Neural cell (in vitro differentiated cells): ENCODE measurements around the gene NELL1.

Experiments
- EP300 ChIP-seq: fragments of 450-650 bp; conservative IDR thresholded peaks from 2 replicates; pipeline ENCODE4 v1.6.1; 2014; ENCODE audit warnings: antibody characterized with exemption, mild to moderate bottlenecking, moderate library complexity; ENCODE audit not compliant: poor library complexity, severe bottlenecking
- EZH2 ChIP-seq: fragments of 200-600, 300-800 bp; shearing (Covaris generic), sonication (generic); IDR thresholded peaks from 2 replicates; pipeline ENCODE4 v1.6.1; 2014; ENCODE audit warnings: antibody characterized with exemption, low read length, borderline replicate concordance, mild to moderate bottlenecking; ENCODE audit not compliant: insufficient read depth, poor library complexity, severe bottlenecking
- MXI1 ChIP-seq: fragments of 450-650 bp; conservative IDR thresholded peaks from 2 replicates; pipeline ENCODE4 v1.6.1; 2014; ENCODE audit warnings: antibody characterized with exemption, mild to moderate bottlenecking; ENCODE audit not compliant: poor library complexity, severe bottlenecking
- POLR2AphosphoS5 ChIP-seq: IDR thresholded peaks from 2 replicates; pipeline ENCODE4 v1.6.1; 2012
- RAD21 ChIP-seq: fragments of 450-650 bp; conservative IDR thresholded peaks from 2 replicates; pipeline ENCODE4 v1.6.1; 2014; ENCODE audit warnings: antibody characterized with exemption, mild to moderate bottlenecking, moderate library complexity
- SMC3 ChIP-seq: fragments of 450-650 bp; conservative IDR thresholded peaks from 2 replicates; pipeline ENCODE4 v1.6.1; 2014; ENCODE audit warnings: antibody characterized with exemption, mild to moderate bottlenecking, moderate library complexity; ENCODE audit not compliant: poor library complexity
- TAF1 ChIP-seq: IDR thresholded peaks from 2 replicates; pipeline ENCODE4 v1.6.1; 2012; ENCODE audit warnings: low read depth
- TF ChIP-seq, protein P1 (sequence below): IDR thresholded peaks from 2 replicates; pipeline ENCODE4 v1.6.1; 2012; ENCODE audit warnings: borderline replicate concordance
- TF ChIP-seq, protein P2 (sequence below): fragments of 450-650 bp; IDR thresholded peaks from 2 replicates; pipeline ENCODE4 v1.5.1; 2014; ENCODE audit warnings: antibody characterized with exemption, mild to moderate bottlenecking, moderate library complexity; ENCODE audit not compliant: poor library complexity, severe bottlenecking

DNA sequence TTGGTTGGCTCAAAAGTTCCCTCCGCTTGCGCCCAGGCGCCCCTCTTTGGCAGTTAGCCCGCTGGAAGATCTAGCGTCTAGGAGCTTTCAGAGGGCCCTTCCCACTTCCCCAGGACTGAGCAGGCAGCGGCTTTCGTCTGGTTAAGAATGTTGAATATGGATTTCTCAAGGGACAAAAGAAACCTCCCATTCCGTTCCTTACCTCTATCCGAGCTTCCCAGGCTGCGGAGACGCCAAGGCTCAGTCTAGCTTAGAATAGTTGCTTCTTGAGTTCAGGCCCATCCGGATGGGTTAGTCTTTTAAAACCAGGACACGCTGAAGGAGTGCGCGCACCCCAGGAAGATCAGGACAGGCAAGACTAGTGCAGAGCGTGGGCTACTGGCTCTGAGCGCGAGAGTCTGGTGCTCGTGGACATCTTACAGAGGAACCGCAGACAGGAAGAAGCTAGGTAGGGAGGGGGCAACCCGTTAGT is 1.6 kb downstream of the NELL1 start:
- no peak for TF ChIP-seq EP300
- TF ChIP-seq, protein P1, sequence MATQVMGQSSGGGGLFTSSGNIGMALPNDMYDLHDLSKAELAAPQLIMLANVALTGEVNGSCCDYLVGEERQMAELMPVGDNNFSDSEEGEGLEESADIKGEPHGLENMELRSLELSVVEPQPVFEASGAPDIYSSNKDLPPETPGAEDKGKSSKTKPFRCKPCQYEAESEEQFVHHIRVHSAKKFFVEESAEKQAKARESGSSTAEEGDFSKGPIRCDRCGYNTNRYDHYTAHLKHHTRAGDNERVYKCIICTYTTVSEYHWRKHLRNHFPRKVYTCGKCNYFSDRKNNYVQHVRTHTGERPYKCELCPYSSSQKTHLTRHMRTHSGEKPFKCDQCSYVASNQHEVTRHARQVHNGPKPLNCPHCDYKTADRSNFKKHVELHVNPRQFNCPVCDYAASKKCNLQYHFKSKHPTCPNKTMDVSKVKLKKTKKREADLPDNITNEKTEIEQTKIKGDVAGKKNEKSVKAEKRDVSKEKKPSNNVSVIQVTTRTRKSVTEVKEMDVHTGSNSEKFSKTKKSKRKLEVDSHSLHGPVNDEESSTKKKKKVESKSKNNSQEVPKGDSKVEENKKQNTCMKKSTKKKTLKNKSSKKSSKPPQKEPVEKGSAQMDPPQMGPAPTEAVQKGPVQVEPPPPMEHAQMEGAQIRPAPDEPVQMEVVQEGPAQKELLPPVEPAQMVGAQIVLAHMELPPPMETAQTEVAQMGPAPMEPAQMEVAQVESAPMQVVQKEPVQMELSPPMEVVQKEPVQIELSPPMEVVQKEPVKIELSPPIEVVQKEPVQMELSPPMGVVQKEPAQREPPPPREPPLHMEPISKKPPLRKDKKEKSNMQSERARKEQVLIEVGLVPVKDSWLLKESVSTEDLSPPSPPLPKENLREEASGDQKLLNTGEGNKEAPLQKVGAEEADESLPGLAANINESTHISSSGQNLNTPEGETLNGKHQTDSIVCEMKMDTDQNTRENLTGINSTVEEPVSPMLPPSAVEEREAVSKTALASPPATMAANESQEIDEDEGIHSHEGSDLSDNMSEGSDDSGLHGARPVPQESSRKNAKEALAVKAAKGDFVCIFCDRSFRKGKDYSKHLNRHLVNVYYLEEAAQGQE = no peak
- no peak for TF ChIP-seq EZH2
- no peak for TF ChIP-seq POLR2AphosphoS5
- TF ChIP-seq, protein P2, sequence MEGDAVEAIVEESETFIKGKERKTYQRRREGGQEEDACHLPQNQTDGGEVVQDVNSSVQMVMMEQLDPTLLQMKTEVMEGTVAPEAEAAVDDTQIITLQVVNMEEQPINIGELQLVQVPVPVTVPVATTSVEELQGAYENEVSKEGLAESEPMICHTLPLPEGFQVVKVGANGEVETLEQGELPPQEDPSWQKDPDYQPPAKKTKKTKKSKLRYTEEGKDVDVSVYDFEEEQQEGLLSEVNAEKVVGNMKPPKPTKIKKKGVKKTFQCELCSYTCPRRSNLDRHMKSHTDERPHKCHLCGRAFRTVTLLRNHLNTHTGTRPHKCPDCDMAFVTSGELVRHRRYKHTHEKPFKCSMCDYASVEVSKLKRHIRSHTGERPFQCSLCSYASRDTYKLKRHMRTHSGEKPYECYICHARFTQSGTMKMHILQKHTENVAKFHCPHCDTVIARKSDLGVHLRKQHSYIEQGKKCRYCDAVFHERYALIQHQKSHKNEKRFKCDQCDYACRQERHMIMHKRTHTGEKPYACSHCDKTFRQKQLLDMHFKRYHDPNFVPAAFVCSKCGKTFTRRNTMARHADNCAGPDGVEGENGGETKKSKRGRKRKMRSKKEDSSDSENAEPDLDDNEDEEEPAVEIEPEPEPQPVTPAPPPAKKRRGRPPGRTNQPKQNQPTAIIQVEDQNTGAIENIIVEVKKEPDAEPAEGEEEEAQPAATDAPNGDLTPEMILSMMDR = no peak
- no peak for TF ChIP-seq RAD21
- no peak for TF ChIP-seq MXI1
- no peak for TF ChIP-seq TAF1
- no peak for TF ChIP-seq SMC3
